GM18861 (cell line): ENCODE measurements around the gene SERPINF2.
"Not testable (repeated sequence)": the region's sequence is repeated elsewhere in the genome, so short reads cannot be mapped to it uniquely, and the experiment has no call there.

ENCODE experiments used
- ATAC-seq: cut with Tn5 transposase; IDR thresholded peaks from one replicate; pipeline ENCODE4 v1.9.1; 2021; ENCODE audit not compliant: unreplicated experiment

The SERPINF2 gene

GRCh38 chr17:1716076-1716911 lies 26.4 kb upstream of the SERPINF2 start:
- ATAC-seq: peak; percentile 67

- ATAC-seq: peak; percentile 37
Measured at GRCh38 chr17:1716912-1717695, 25.6 kb upstream of the SERPINF2 start.

GRCh38 chr17:1718362-1719165 lies 24.1 kb upstream of the SERPINF2 start:
- ATAC-seq: no peak

- no peak for ATAC-seq
Measured at GRCh38 chr17:1720856-1721386, 21.8 kb upstream of the SERPINF2 start.

GRCh38 chr17:1722022-1722421 lies 20.6 kb upstream of the SERPINF2 start:
- ATAC-seq: not testable (repeated sequence)

- ATAC-seq: peak; percentile 39
Measured at GRCh38 chr17:1724351-1724868, 18.3 kb upstream of the SERPINF2 start, which contains the start of gene WDR81. Gene WDR81, plus strand, starts transcription at chr17:1724704. Its CDS starts 256 bp downstream, at chr17:1724960.

GRCh38 chr17:1724869-1725641 lies 17.6 kb upstream of the SERPINF2 start:
- ATAC-seq: peak; percentile 21

- ATAC-seq: no peak
Measured at GRCh38 chr17:1725642-1726511, 16.8 kb upstream of the SERPINF2 start.

GRCh38 chr17:1726626-1727257 lies 15.9 kb upstream of the SERPINF2 start:
- no peak for ATAC-seq

- no peak for ATAC-seq
Measured at GRCh38 chr17:1727258-1727789, 15.3 kb upstream of the SERPINF2 start.

- ATAC-seq: no peak
Measured at GRCh38 chr17:1727876-1728630, 14.6 kb upstream of the SERPINF2 start.

- no peak for ATAC-seq
Measured at GRCh38 chr17:1729966-1730325, 12.7 kb upstream of the SERPINF2 start.

- ATAC-seq: no peak
Measured at GRCh38 chr17:1730326-1731193, 12.1 kb upstream of the SERPINF2 start.

GRCh38 chr17:1731194-1731506 lies 11.5 kb upstream of the SERPINF2 start:
- no peak for ATAC-seq

GRCh38 chr17:1732241-1732832 lies 10.3 kb upstream of the SERPINF2 start:
- ATAC-seq: no peak

- ATAC-seq: no peak
Measured at GRCh38 chr17:1732833-1733321, 9.8 kb upstream of the SERPINF2 start.
